Pancreas (tissue), 10 donors: ENCODE results near the gene TSPAN12. TPM values are rescaled to one million over a fixed set of nuclear protein-coding genes. Genes with fewer than 3 reads are reported as not detected.

Experiments used
- ATAC-seq, 4 donors: fragments of 200-7000 bp; cut with Tn5 transposase; one replicate each; pipeline versions ENCODE4 v1.8.0 to v1.9.1; 2020; ENCODE audit warnings: mild to moderate bottlenecking in 4 of 4, moderate library complexity in 4 of 4
- DNase-seq, 6 donors: peaks; one replicate each; pipeline ENCODE4 v3.0.0-alpha.2; 2020
- FAIRE-seq: peaks from 2 replicates; lab custom pipeline; 2012; peaks lifted over from hg19 to GRCh38; lab: Jason Lieb, UNC
- H3K27ac ChIP-seq, 4 donors: fragments of 200-600 bp; sonication (generic); 1 replicate in 3 of 4; 2 replicates in 1 of 4; pipeline versions ENCODE4 v1.5.0 to v1.8.0; 2020
- H3K27me3 ChIP-seq, 4 donors: fragments of 200-600 bp; one replicate each; pipeline ENCODE4 v1.8.0; 2021
- H3K36me3 ChIP-seq, 3 donors: fragments of 200-600 bp; sonication (generic) in 1 of 3; one replicate each; pipeline versions ENCODE4 v1.5.0 to v1.8.0; 2020 to 2021
- H3K4me1 ChIP-seq, 3 donors: fragments of 200-600 bp; one replicate each; pipeline ENCODE4 v1.8.0; 2021
- H3K4me3 ChIP-seq, 4 donors: fragments of 200-600 bp; sonication (generic) in 2 of 4; one replicate each; pipeline versions ENCODE4 v1.5.0 to v1.8.0; 2020 to 2021
- H3K9me3 ChIP-seq, 4 donors: fragments of 200-600 bp; one replicate each; pipeline ENCODE4 v1.8.0; 2021
- WGBS, 2 donors: extraction: QIAGEN DNeasy Blood & Tissue Kit; methylation state at CpG; one replicate each; pipeline ENCODE4 v1.1.7; 2013; 5-methylcytosine and 5-hydroxymethylcytosine counted together
- intact Hi-C, 3 donors: fragments of 100-400 bp; cut with DNase I; formaldehyde crosslinking; loops; one replicate each; pipeline versions ENCODE4 v1.11.1 to v1.14.2; 2022
- polyA plus RNA-seq, 2 donors: library from polyadenylated mRNA; stranded (reverse); fragments of 200-250 nt; gene quantifications; one replicate each; pipeline ENCODE4 v1.2.3, GENCODE V29; 2013
- total RNA-seq, 6 donors: library from RNA; stranded (reverse); fragmentation: NEBNext Ultra II Directional in 4 of 6; extraction: Animal tissue kit (Norgen Biotek cat#: 25700) in 4 of 6; gene quantifications; one replicate each; pipeline versions ENCODE4 v1.2.1 to v1.2.4, GENCODE V29; 2021 to 2023
- TF ChIP-seq, protein P1 (sequence below), 4 donors: fragments of 200-600 bp; sonication (generic) in 3 of 4; IDR thresholded peaks; one replicate each; pipeline versions ENCODE4 v1.5.0 to v1.8.0; 2021; ENCODE audit warnings: antibody characterized with exemption in 4 of 4
- donor health status: healthy with polysubstance abuse.
- donor health status: DM: no; HTN: no; CAD: no; lungs with moderate emphysema.
- donor health status: DM: no; HTN: no; CAD: no.
- donor health status: control.
- donor health status: control.
- donor health status: Bipolar disorder and iron deficiency.
- donor health status: DM: yes; HTN: yes; CAD: no.
- donor health status: DM: no; HTN: no; CAD: no.
- donor health status: DM: no; HTN: no; CAD: no.
- donor health status: DM: yes; HTN: yes; CAD: no.

The TSPAN12 gene
- total and polyA plus RNA-seq, 8 donors: 3.9 to 16.0 (median 8.9) TPM

DNA sequence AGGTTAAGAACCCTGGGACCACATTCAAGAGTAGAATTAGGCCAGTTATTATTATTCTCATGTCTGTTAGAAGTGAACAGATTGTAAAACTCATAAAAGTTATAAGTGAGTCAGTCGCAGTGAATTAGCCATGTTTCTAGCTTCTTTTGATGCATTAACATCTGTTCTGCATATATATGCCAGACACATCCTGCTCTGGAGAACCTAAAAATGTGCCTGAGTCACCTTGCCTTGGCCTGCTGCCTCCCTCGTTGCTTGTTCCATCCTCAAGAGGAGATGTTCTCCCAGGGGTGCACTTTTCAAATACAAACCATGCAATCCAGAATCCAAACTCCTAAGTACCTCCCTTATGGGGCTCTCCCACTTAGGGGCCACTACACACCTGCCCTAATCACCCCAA lies 14.8 kb downstream of the TSPAN12 start:
- Histone ChIP-seq H3K9me3 (no peaks in the 10 kb centered on the region), H3K36me3 (no peaks in the 10 kb centered on the region), H3K27ac (no peak overlapping the region), H3K27me3 (no peaks in the 10 kb centered on the region), H3K4me3 (no peak overlapping the region), H3K4me1 (peaks cover 12 to 19% (median 16%) of the 10 kb centered on the region in 3 donors)
- ATAC-seq: no peak
- FAIRE-seq: no peak
- no peak for DNase-seq
- TF ChIP-seq, protein P1, sequence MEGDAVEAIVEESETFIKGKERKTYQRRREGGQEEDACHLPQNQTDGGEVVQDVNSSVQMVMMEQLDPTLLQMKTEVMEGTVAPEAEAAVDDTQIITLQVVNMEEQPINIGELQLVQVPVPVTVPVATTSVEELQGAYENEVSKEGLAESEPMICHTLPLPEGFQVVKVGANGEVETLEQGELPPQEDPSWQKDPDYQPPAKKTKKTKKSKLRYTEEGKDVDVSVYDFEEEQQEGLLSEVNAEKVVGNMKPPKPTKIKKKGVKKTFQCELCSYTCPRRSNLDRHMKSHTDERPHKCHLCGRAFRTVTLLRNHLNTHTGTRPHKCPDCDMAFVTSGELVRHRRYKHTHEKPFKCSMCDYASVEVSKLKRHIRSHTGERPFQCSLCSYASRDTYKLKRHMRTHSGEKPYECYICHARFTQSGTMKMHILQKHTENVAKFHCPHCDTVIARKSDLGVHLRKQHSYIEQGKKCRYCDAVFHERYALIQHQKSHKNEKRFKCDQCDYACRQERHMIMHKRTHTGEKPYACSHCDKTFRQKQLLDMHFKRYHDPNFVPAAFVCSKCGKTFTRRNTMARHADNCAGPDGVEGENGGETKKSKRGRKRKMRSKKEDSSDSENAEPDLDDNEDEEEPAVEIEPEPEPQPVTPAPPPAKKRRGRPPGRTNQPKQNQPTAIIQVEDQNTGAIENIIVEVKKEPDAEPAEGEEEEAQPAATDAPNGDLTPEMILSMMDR (IDR thresholded peaks at IDR 0.05): no peak
- 91 to 94% methylated on average over 2 of the region's 2 CpGs for WGBS, 2 donors
- intact Hi-C loops: loop anchor here in 1 of 3 donors (10.0 kb wide), 1 partner anchor 48 kb away; no protein-coding TSS in a partner anchor

DNA sequence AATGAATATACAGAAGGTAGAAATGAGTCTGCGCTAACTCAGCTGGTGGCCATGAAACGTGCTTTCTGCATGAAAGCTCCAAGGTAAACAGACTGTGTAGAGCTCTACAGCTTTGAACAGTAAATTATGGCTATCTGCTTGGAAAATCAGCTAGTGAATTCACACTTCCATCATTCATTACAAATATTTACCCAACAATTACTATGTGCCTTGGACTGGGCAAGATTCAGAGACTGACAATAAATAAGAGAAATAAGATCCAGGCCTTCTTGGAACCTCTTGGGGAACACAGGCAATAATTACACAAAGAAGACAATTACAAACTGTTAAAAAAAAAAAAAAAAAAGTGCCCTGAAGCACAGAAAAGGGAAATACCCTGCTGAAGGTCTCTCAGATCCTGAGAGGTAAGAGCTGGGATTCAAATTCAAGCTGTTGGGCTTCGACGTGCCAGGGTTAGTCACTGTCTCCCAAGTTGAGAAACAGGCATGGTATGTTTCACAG lies 15.8 kb downstream of the TSPAN12 start:
- no peak overlapping the region for H3K4me3 ChIP-seq
- FAIRE-seq (no peak), DNase-seq (peak in 4 of 6 donors; percentile 22 to 62 (median 39)), ATAC-seq (peak; percentile 93 to 98 (median 96))
- peaks cover 12 to 19% (median 16%) of the 10 kb centered on the region in 3 donors for H3K4me1 ChIP-seq
- no peaks in the 10 kb centered on the region for H3K27me3 ChIP-seq
- TF ChIP-seq, protein P1 (IDR thresholded peaks at IDR 0.05): no peak
- H3K36me3 ChIP-seq: no peaks in the 10 kb centered on the region
- intact Hi-C loops: loop anchor here in 1 of 3 donors (10.0 kb wide), 1 partner anchor 47 kb away; no protein-coding TSS in a partner anchor
- H3K9me3 ChIP-seq: no peaks in the 10 kb centered on the region
- WGBS, 2 donors: 10 to 14% methylated on average over 4 of the region's 4 CpGs
- peak overlapping the region in 2 of 4 donors; percentile 43 to 62 for H3K27ac ChIP-seq

DNA sequence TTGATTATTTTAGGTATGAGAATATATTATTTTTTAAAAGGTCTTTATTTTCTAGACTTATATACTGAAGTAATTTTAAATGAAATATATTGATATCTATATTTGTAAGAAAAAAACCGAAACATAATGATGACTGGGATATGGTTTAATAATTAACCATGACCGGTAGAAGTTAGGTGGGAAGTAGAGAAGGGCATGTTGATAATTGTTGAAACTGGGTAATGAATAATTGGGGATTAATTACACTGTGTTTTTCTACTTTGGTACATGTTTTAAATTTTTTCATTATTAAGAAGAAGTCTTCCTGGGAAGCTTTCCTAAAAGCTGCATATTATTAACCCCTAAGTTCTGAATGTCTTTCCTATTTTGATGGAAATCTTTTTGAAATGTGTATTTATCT lies 16.3 kb downstream of the TSPAN12 start:
- no peaks in the 10 kb centered on the region for H3K9me3 ChIP-seq
- DNase-seq: no peak
- FAIRE-seq: peak; percentile 53
- intact Hi-C loops: loop anchor here in 1 of 3 donors (10.0 kb wide), 1 partner anchor 47 kb away; no protein-coding TSS in a partner anchor
- 9 to 12% methylated on average over 2 of the region's 2 CpGs for WGBS, 2 donors
- peaks cover 12 to 19% (median 16%) of the 10 kb centered on the region in 3 donors for H3K4me1 ChIP-seq
- H3K36me3 ChIP-seq: no peaks in the 10 kb centered on the region
- no peak overlapping the region for H3K4me3 ChIP-seq
- peak overlapping the region in 2 of 4 donors; percentile 43 to 62 for H3K27ac ChIP-seq
- ATAC-seq: peak in 3 of 4 donors; percentile 51 to 72 (median 66)
- no peaks in the 10 kb centered on the region for H3K27me3 ChIP-seq
- TF ChIP-seq, protein P1 (IDR thresholded peaks at IDR 0.05): no peak

DNA sequence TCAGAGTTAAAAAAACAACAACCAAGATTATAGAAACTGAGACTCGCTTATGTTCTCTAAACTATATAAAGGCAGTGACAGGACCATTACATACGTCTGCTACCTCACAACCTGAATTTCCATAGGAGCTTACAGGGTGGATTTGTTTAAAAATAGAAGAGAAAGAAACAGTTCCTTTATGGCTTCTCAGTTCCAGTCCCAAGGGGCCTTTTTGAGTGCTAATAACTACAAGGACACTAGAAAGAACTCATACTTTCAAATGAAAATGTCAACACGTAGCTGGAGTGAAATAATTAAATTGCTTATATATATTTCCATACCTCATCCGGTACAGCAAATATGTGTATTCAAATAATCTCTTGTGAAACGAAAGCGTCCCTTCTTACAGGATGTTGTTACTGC lies 19.7 kb downstream of the TSPAN12 start:
- Histone ChIP-seq H3K9me3 (no peaks in the 10 kb centered on the region), H3K27ac (no peak overlapping the region), H3K4me1 (peaks cover 16 to 19% (median 16%) of the 10 kb centered on the region in 3 donors), H3K27me3 (no peaks in the 10 kb centered on the region), H3K4me3 (no peak overlapping the region), H3K36me3 (no peaks in the 10 kb centered on the region)
- ATAC-seq (no peak), FAIRE-seq (no peak), DNase-seq (no peak)
- TF ChIP-seq, protein P1 (IDR thresholded peaks at IDR 0.05): no peak
- intact Hi-C loops: no loop called here
- 78 to 81% methylated on average over 6 of the region's 6 CpGs for WGBS, 2 donors

DNA sequence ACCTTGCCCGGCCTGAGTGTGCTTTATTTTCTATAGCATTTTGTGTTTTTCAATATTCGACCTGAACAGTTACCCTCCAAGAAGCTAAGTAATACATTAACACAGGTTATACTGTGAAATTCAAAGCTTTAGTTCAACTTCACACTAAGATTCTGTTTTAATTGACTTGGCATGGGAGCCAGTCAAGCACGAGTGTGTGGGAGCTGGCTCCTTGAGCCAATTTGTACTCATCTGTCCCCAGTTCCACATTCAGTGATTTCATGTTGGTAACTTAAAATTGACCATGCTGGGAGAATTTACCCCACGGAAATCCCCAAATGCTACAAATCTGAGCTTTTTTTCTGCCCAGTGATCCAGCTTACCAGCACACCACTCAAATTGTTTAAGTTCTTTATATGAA lies 20.3 kb downstream of the TSPAN12 start:
- Histone ChIP-seq H3K4me3 (no peak overlapping the region), H3K36me3 (no peaks in the 10 kb centered on the region), H3K4me1 (peaks cover 13 to 15% (median 15%) of the 10 kb centered on the region in 3 donors), H3K27me3 (no peaks in the 10 kb centered on the region), H3K27ac (no peak overlapping the region), H3K9me3 (no peaks in the 10 kb centered on the region)
- TF ChIP-seq, protein P1 (IDR thresholded peaks at IDR 0.05): no peak
- 76 to 82% methylated on average over 4 of the region's 4 CpGs for WGBS, 2 donors
- DNase-seq (no peak), FAIRE-seq (no peak), ATAC-seq (no peak)
- intact Hi-C loops: no loop called here
